ENCODE data around the gene JAKMIP1.
A peak's percentile ranks its signal among the peaks of the same experiment; 100 is the strongest.
"Not testable (repeated sequence)": the region's sequence is repeated elsewhere in the genome, so short reads cannot be mapped to it uniquely, and the experiment has no call there.

The JAKMIP1 gene

GRCh38 chr4:6143603-6144181 lies 56.7 kb downstream of the JAKMIP1 start:
- DNase-seq (ENCODE audit: low read depth in 2 of 2): no peak

DNA sequence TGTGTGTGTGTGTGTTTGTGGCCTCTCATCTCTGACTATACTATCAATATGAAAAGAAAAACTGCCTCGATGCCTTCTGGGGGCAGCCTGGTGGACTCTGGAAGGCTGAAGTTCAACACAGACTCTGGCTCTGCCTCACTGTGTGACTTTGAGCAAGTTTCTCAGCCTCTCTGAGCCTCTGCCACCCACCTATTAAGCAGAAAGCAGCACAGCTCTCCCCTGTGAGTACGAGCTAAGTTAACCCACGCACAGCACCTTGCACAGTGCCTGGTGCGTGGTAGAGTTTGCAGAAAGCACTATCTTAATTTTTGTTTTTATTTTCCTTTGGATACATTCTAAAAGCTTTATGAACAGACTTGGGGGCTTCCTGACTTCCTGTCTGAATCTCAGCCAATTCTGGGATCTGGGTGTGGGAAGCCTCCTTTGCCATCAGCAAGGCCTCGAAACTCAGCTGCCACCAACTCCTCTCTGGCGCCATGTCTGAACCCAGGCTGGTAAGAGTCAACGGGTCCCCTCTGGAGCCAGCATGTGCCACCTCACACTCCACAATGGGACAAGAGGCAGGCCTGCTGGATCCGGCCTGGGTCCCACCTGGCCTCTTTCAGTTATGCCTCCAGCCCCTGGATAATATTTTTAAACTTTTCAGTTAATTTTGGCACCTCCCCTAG lies 57.3 kb downstream of the JAKMIP1 start:
- DNase-seq (ENCODE audit: low read depth in 2 of 2): no peak

- no peak for DNase-seq (ENCODE audit: low read depth in 2 of 2)
Measured at GRCh38 chr4:6142511-6142910, 57.8 kb downstream of the JAKMIP1 start.

DNA sequence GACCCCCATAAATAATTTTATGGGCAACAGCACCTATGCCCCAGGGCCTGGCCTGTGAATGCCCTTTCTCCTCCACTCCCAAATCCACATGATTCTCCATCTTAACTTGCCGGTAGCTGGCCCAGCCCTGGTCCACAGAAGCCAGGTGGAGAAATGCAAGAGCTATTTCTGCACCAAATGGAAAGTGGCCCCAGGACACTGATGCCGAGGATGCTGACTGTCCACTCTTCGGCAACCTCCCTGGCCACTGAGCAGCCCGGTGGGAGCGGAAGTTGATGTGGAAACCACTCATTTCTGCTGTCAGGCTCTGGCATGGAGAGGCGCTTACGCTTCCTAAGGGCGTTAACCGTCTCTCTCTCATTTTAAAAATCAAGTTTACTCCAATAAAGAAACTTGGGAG lies 58.8 kb downstream of the JAKMIP1 start:
- DNase-seq (ENCODE audit: low read depth in 2 of 2): no peak

- DNase-seq (ENCODE audit: low read depth in 2 of 2): not testable (repeated sequence)
Measured at GRCh38 chr4:6141021-6141420, 59.3 kb downstream of the JAKMIP1 start.

GRCh38 chr4:6137747-6138135 lies 62.6 kb downstream of the JAKMIP1 start:
- no peak for DNase-seq (ENCODE audit: low read depth in 2 of 2)

DNA sequence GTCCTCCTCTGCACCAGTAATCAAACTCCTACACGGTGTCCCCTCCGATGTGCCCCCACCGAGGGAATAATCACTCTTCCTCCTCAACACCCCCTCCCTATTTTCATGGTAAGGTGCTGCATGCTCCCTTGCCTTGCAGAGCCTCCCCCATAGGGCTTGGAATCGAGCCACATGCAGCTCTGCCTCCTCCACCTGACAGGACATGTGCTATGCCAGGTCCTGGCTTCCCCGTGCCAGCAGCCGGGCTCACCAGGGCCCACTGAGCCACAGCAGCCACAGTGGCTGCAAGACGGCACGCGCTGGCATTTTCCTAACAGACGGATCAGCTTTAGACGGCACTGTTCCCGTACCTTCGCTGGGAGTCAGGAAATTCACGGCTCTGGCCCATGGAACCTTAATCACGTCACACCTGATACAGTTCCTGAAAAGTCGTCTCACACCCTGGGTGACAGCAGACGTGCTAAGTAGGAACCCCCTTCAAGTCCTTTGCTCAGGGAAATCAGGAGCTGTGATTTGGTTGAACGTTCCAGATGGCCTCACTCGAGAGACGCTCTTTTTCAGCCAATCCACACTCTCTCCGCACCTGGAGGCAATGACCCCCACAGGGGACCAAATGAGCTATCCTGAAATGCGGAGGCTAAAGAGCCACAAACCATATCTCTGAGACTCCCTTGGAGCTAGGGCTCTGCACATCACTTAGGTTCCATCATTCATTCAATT lies 63.2 kb downstream of the JAKMIP1 start:
- no peak for DNase-seq (ENCODE audit: low read depth in 2 of 2)

GRCh38 chr4:6134612-6135220 lies 65.6 kb downstream of the JAKMIP1 start:
- DNase-seq (ENCODE audit: low read depth in 2 of 2): peak in 1 of 2 donors; percentile 3

DNA sequence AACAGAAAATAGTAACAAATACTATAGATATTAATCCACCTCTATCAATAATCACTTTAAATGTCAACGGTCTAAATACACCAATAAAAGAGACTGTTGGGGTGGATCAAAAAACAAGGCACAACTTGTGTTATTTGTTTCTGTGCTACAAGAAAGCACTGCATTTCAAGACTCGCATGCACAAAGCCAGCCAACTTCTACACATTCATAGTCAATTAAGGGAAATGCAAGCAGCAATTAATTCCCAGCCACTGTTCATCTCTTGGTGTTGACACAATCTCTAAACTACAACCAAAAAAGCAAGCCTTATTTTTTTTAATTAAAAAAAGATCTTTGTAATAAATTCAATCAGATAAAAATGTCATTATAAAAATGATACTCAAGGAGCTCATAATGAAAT lies 67.6 kb downstream of the JAKMIP1 start:
- DNase-seq (ENCODE audit: low read depth in 2 of 2): no peak

DNA sequence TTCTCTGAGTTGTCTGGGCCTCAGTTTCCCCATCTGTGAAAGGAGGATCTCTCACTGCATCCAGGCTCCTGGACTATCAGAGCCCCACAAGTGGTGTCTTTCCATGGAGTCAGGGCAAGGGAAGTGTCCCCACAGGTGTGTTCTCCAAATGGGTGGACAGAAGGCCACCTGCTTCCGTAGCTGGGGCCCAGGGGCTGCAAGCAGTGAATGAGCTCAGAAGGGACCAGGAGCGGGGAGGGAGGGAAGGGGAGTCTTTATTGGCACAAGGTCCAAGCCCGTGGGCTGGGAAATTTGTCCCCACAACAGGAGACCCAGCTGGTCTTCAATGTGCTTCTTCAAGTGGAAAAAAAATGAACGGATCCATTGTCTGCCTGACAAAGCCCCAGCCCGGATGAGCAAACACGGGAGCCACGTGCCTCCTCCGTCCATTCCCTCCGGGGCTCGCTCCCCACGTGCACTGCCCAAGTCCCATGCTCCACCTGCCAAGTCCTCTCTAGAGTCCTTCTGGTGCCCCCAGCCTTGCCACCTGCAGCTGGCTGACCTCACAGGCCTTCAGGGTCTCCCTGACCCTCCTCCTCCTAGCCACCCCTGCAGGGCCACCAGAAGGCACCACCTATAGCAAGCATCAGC lies 72.0 kb downstream of the JAKMIP1 start:
- DNase-seq (ENCODE audit: low read depth in 2 of 2): no peak

DNA sequence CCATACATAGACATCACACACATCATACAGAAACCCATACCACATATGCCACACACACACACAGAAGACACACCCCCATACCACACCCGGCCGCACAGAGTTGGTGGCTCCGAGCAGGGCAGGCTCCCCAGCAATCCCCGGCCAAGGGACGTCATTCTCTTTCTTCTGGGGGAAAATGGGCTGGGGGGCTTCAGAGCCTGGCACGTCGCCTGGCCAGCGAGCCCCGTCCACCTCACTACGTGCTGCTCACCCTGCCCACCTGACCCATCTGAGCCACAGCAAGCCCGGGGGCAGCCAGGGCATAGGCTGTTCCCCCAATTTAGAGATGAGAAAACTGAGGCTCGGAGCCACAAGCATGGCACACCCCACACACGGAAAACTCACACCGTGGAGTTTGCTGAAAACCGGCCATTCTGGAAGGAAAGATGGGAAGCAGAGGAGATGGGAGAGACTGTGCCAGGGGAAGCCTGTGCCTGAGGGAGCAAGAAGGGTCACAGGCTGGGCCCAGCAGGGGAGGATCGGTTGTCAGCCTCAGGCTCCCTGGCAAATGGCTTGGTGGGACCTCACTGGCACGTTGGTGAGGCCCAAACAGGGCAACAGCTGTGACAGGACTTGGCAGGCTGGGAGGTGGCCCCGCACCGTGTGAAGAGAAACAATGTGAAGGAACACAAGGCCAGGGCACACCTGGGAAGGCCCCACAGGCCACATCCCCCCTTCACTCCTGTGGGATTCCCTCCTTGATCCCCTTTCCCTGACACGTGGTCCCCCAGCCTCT lies 73.2 kb downstream of the JAKMIP1 start:
- no peak for DNase-seq (ENCODE audit: low read depth in 2 of 2)

- no peak for DNase-seq (ENCODE audit: low read depth in 2 of 2)
Measured at GRCh38 chr4:6125103-6125651, 75.2 kb downstream of the JAKMIP1 start.

- no peak for DNase-seq (ENCODE audit: low read depth in 2 of 2)
Measured at GRCh38 chr4:6124386-6125102, 75.8 kb downstream of the JAKMIP1 start.

GRCh38 chr4:6123976-6124375 lies 76.4 kb downstream of the JAKMIP1 start:
- no peak for DNase-seq (ENCODE audit: low read depth in 2 of 2)

GRCh38 chr4:6123541-6123940 lies 76.8 kb downstream of the JAKMIP1 start:
- DNase-seq (ENCODE audit: low read depth in 2 of 2): no peak

DNA sequence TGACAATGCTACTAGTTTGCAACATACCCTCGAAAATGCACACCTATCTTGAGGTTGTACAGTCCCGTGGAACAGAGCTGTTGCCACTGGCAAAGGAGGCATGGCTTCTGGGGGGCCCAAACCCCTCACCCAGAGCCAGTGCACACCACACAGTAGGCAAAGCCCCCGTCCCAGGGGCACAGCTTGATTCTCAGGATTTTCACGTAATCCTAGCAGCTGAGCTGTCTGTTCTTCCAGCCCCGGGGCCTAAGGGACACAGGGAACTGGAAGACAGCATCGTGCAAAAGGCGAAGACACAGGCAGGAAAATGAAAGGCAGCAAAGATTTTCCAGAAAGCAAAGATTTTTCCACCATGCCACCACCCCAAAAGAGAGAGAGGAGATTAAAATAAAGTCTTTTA lies 77.2 kb downstream of the JAKMIP1 start:
- DNase-seq (ENCODE audit: low read depth in 2 of 2): no peak

- no peak for DNase-seq (ENCODE audit: low read depth in 2 of 2)
Measured at GRCh38 chr4:6122496-6122895, 77.9 kb downstream of the JAKMIP1 start.

- no peak for DNase-seq (ENCODE audit: low read depth in 2 of 2)
Measured at GRCh38 chr4:6121941-6122340, 78.4 kb downstream of the JAKMIP1 start.

DNA sequence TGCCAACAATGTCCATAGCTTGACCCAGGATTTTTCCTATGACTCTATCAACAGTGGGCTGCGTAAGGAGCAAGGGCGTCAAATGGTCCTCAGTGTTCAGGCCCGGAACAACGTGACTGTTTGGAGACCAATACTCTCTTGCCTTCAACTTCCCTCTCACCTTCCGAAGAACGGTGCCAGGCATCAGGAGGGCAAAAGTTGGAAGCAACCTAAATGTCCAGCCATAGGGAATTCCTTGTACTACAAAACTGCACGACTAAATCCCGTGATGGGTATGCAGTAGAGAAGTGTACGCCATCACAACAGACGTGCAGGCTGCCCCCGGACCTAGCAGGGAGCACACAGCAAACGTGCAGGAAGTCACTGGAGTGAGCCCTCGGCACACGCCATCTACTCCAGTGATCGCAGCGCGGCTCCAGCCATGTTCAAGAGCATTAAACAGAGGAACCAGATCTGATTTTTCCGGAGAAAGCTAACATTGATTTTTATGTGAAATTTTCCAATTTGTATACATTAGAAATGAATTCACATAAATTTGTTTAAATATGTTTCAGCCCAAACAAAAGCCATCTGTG lies 79.0 kb downstream of the JAKMIP1 start:
- DNase-seq (ENCODE audit: low read depth in 2 of 2): no peak

DNA sequence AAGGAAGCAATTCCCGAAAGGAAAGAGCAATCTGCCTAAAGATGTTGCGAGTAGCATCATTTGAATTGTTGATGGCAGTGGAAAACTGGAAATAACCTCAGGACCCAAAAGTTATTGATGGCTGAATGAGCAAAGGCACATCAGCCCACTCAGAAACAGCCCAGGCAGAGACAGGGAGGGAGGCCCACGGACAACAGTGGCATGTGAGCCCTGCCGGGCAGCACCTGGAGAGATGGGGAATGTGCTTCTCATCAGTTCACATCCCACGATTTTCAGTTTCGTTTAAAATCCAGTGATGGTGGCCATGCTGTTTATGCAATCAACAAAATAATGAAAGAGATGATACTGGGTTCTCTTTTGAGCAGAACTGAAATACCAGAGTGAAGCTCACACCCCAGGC lies 80.0 kb downstream of the JAKMIP1 start:
- no peak for DNase-seq (ENCODE audit: low read depth in 2 of 2)

All from stimulated activated CD4-positive, alpha-beta T cell treated with anti-CD3 and anti-CD28 coated beads, Interleukin-15, amount 100 ng/mL, for 48 hours (primary cell).